ENCODE measurements around the gene IL22RA1. TPM values are rescaled to one million over a fixed set of nuclear protein-coding genes. Genes with fewer than 3 reads are reported as not detected.

The IL22RA1 gene
- total and polyA plus RNA-seq, 7 experiments from 2014 or later: not detected

DNA sequence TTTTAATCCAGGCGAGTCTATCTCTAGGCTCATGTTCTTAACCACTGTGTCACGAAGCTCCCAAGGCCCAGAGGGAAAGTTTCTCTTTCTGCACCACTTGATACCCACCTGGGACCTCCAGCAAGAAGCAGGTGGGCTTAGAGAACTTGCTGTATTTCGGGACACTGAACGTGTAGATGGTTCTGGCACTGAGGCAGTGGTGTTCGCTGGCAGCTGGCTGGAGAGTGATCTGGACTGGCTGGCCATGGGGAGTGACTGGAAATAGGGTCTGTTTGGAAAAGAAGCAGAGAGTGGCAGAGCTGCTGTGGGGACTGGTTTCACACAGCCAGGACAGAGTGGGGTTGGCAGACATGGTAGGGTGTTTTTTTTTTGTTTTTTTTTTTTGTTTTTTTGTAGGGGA is 16.4 kb upstream of the IL22RA1 start:
- no peaks in the 10 kb centered on the region for H3K27me3 ChIP-seq (ENCODE audit: control insufficient read depth in 2 of 2, insufficient read depth in 2 of 2, low read length in 2 of 2)
- peaks cover 0 to 7% (median 4%) of the 10 kb centered on the region in 7 donors for H3K4me1 Mint-ChIP-seq
- no peak overlapping the region for H3K4me3 ChIP-seq (ENCODE audit: low read length)
- H3K27me3 Mint-ChIP-seq: no peaks in the 10 kb centered on the region
- peaks cover 0 to 2% (median 0%) of the 10 kb centered on the region in 11 donors for H3K9me3 Mint-ChIP-seq
- H3K27ac ChIP-seq (ENCODE audit: low read depth, low read length): no peak overlapping the region
- ChIA-PET CTCF (interaction anchor here (2.4 kb wide), 1 partner anchor 9 kb away, joined by 12 read pairs; no protein-coding TSS in a partner anchor), POLR2A (interaction anchor here (0.5 kb wide), 1 partner anchor 176 kb away, joined by 4 read pairs; no protein-coding TSS in a partner anchor)
- H3K36me3 ChIP-seq (ENCODE audit: control insufficient read depth in 2 of 3, insufficient read depth in 3 of 3, low read length in 3 of 3): no peaks in the 10 kb centered on the region
- intact Hi-C loops (cut with micrococcal nuclease): no loop called here
- no peak for DNase-seq
- H3K27ac Mint-ChIP-seq: no peak overlapping the region
- no peaks in the 10 kb centered on the region for H3K4me1 ChIP-seq (ENCODE audit: control insufficient read depth in 2 of 2, insufficient read depth in 2 of 2, low read length in 2 of 2)
- no peaks in the 10 kb centered on the region for H3K9me3 ChIP-seq (ENCODE audit: control insufficient read depth in 2 of 3, low read length in 3 of 3)
- peaks cover 0 to 3% (median 0%) of the 10 kb centered on the region in 5 donors for H3K36me3 Mint-ChIP-seq
- H3K4me3 Mint-ChIP-seq: no peak overlapping the region
- ATAC-seq: no peak

GRCh38 chr1:24157918-24158481 is 15.1 kb upstream of the IL22RA1 start:
- DNase-seq: no peak
- no peaks in the 10 kb centered on the region for H3K4me1 ChIP-seq (ENCODE audit: control insufficient read depth in 2 of 2, insufficient read depth in 2 of 2, low read length in 2 of 2)
- no peak for ATAC-seq
- no peak overlapping the region for H3K4me3 Mint-ChIP-seq
- no peaks in the 10 kb centered on the region for H3K36me3 ChIP-seq (ENCODE audit: control insufficient read depth in 2 of 3, insufficient read depth in 3 of 3, low read length in 3 of 3)
- CTCF ChIA-PET: interaction anchor here (2.4 kb wide), 1 partner anchor 8 kb away, joined by 12 read pairs; no protein-coding TSS in a partner anchor
- peaks cover 0 to 10% (median 3%) of the 10 kb centered on the region in 5 donors for H3K27me3 Mint-ChIP-seq
- no peak overlapping the region for H3K27ac Mint-ChIP-seq
- no peaks in the 10 kb centered on the region for H3K27me3 ChIP-seq (ENCODE audit: control insufficient read depth in 2 of 2, insufficient read depth in 2 of 2, low read length in 2 of 2)
- intact Hi-C loops (cut with micrococcal nuclease): no loop called here
- POLR2A ChIA-PET: no interaction called here
- H3K4me3 ChIP-seq (ENCODE audit: low read length): no peak overlapping the region
- peaks cover 0 to 3% (median 0%) of the 10 kb centered on the region in 5 donors for H3K36me3 Mint-ChIP-seq
- H3K27ac ChIP-seq (ENCODE audit: low read depth, low read length): no peak overlapping the region
- no peaks in the 10 kb centered on the region for H3K9me3 ChIP-seq (ENCODE audit: control insufficient read depth in 2 of 3, low read length in 3 of 3)
- H3K9me3 Mint-ChIP-seq: peaks cover 0 to 2% (median 0%) of the 10 kb centered on the region in 11 donors
- peaks cover 0 to 7% (median 4%) of the 10 kb centered on the region in 7 donors for H3K4me1 Mint-ChIP-seq

DNA sequence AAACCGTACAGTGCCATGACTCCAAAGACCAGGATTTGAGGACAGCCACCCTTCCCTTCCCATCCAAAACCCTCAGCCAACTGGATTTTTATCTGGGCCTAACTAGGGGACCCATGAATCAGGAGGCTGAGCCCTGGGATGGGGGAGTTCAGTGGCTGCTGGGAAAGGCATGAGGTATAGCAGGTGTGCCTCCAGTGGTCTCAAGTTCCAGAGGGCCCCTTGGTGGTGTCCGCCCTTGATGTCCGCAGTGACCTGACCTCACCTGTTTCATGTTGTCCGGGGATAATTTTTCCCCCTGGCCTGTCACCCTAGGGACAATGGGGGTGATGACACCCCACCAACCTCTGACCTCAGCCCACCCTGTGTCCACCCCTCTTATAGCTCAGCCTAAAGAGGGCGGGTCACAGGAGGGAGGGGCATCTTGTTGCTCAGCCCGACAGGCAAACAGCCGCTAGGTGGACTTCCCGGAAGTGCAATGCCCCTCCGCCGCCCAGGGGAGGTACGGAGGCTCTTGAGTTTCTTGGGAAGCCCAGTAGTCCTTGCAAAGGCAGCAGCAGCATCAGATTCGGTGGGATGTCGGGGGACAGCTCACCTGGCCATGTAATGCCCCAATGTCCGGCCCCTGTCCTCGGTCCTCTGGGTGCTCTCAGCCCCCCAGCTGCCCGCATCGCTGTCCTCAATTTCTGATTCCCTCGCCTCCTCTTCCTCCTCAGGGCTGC is 13.8 kb upstream of the IL22RA1 start:
- H3K27ac ChIP-seq (ENCODE audit: low read depth, low read length): no peak overlapping the region
- H3K9me3 ChIP-seq (ENCODE audit: control insufficient read depth in 2 of 3, low read length in 3 of 3): no peaks in the 10 kb centered on the region
- H3K9me3 Mint-ChIP-seq: peaks cover 0 to 2% (median 0%) of the 10 kb centered on the region in 11 donors
- no peaks in the 10 kb centered on the region for H3K4me1 ChIP-seq (ENCODE audit: control insufficient read depth in 2 of 2, insufficient read depth in 2 of 2, low read length in 2 of 2)
- no peak overlapping the region for H3K4me3 Mint-ChIP-seq
- POLR2A ChIA-PET: no interaction called here
- ATAC-seq (no peak), DNase-seq (no peak)
- H3K36me3 Mint-ChIP-seq: peaks cover 0 to 3% (median 0%) of the 10 kb centered on the region in 5 donors
- no peaks in the 10 kb centered on the region for H3K27me3 ChIP-seq (ENCODE audit: control insufficient read depth in 2 of 2, insufficient read depth in 2 of 2, low read length in 2 of 2)
- peaks cover 0 to 1% (median 0%) of the 10 kb centered on the region in 7 donors for H3K4me1 Mint-ChIP-seq
- no peak overlapping the region for H3K4me3 ChIP-seq (ENCODE audit: low read length)
- CTCF ChIA-PET: no interaction called here
- no peaks in the 10 kb centered on the region for H3K36me3 ChIP-seq (ENCODE audit: control insufficient read depth in 2 of 3, insufficient read depth in 3 of 3, low read length in 3 of 3)
- no peak overlapping the region for H3K27ac Mint-ChIP-seq
- peaks cover 2 to 23% (median 14%) of the 10 kb centered on the region in 5 donors for H3K27me3 Mint-ChIP-seq
- intact Hi-C loops (cut with micrococcal nuclease): no loop called here

DNA sequence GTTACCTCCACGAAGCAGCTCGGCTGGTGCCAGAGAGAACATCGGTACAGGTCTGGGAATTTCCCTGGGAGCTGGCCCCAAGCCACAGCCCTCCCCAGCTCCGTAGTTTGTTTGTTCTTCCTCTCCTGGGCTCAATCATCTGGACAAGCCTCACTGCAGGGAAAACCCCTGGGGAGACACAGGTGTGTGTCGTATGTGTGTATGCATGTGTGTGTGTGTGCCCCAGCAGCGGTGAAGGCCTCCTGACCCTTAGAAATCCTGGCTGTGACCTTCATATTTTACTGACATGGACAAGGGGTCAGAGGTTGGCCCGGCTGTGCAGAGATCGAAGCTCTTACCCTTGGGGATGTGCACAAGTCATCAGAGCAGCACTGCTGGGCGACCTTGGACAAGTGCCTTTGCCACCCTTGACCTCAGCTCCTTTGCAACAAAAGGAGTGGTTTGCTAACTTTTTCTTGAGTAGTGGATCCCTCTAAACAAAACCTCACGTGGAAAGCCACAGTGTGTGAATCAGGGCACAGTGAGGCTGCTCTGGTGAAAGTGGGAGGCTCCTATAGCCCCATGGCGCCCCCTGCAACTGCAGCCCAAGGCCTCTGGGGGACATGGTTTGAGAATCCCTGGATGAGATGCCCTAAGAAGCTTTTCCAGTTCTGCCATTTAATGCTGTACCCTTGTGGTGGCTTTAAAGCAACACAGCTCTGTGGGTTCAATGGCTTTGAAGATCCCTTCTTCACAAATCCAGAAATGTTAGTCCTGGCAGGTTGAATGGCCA is 12.3 kb upstream of the IL22RA1 start:
- H3K36me3 Mint-ChIP-seq: peaks cover 0 to 3% (median 0%) of the 10 kb centered on the region in 5 donors
- DNase-seq (no peak), ATAC-seq (no peak)
- CTCF ChIA-PET: no interaction called here
- peaks cover 10 to 17% (median 13%) of the 10 kb centered on the region in 7 donors for H3K4me1 Mint-ChIP-seq
- H3K4me3 Mint-ChIP-seq: no peak overlapping the region
- POLR2A ChIA-PET: no interaction called here
- peaks cover 17 to 30% (median 29%) of the 10 kb centered on the region in 5 donors for H3K27me3 Mint-ChIP-seq
- Histone ChIP-seq H3K4me3 (ENCODE audit: low read length) (no peak overlapping the region), H3K36me3 (ENCODE audit: control insufficient read depth in 2 of 3, insufficient read depth in 3 of 3, low read length in 3 of 3) (no peaks in the 10 kb centered on the region), H3K9me3 (ENCODE audit: control insufficient read depth in 2 of 3, low read length in 3 of 3) (no peaks in the 10 kb centered on the region), H3K4me1 (ENCODE audit: control insufficient read depth in 2 of 2, insufficient read depth in 2 of 2, low read length in 2 of 2) (peaks cover 4 to 8% of the 10 kb centered on the region in 2 donors), H3K27ac (ENCODE audit: low read depth, low read length) (no peak overlapping the region), H3K27me3 (ENCODE audit: control insufficient read depth in 2 of 2, insufficient read depth in 2 of 2, low read length in 2 of 2) (no peaks in the 10 kb centered on the region)
- peaks cover 0 to 2% (median 0%) of the 10 kb centered on the region in 11 donors for H3K9me3 Mint-ChIP-seq
- intact Hi-C loops (cut with micrococcal nuclease): no loop called here
- H3K27ac Mint-ChIP-seq: no peak overlapping the region

GRCh38 chr1:24154215-24154614 is 11.3 kb upstream of the IL22RA1 start:
- peaks cover 4 to 10% of the 10 kb centered on the region in 2 donors for H3K4me1 ChIP-seq (ENCODE audit: control insufficient read depth in 2 of 2, insufficient read depth in 2 of 2, low read length in 2 of 2)
- no peak for ATAC-seq
- Mint-ChIP-seq H3K4me3 (no peak overlapping the region), H3K4me1 (peaks cover 10 to 18% (median 14%) of the 10 kb centered on the region in 7 donors), H3K36me3 (peaks cover 0 to 3% (median 0%) of the 10 kb centered on the region in 5 donors), H3K9me3 (no peaks in the 10 kb centered on the region), H3K27me3 (peaks cover 23 to 36% (median 30%) of the 10 kb centered on the region in 5 donors), H3K27ac (no peak overlapping the region)
- intact Hi-C loops (cut with micrococcal nuclease): loop anchor here (5.0 kb wide), 2 partner anchors 33 to 172 kb away; partner anchors contain the start of genes IFNLR1 (in 2 of the 2) and SRSF10 (in 1 of the 2)
- no peaks in the 10 kb centered on the region for H3K36me3 ChIP-seq (ENCODE audit: control insufficient read depth in 2 of 3, insufficient read depth in 3 of 3, low read length in 3 of 3)
- H3K27me3 ChIP-seq (ENCODE audit: control insufficient read depth in 2 of 2, insufficient read depth in 2 of 2, low read length in 2 of 2): no peaks in the 10 kb centered on the region
- ChIA-PET CTCF (interaction anchor here (0.6 kb wide), 1 partner anchor 484 kb away, joined by 3 read pairs; no protein-coding TSS in a partner anchor), POLR2A (no interaction called here)
- H3K27ac ChIP-seq (ENCODE audit: low read depth, low read length): no peak overlapping the region
- DNase-seq: no peak
- H3K4me3 ChIP-seq (ENCODE audit: low read length): no peak overlapping the region
- no peaks in the 10 kb centered on the region for H3K9me3 ChIP-seq (ENCODE audit: control insufficient read depth in 2 of 3, low read length in 3 of 3)

DNA sequence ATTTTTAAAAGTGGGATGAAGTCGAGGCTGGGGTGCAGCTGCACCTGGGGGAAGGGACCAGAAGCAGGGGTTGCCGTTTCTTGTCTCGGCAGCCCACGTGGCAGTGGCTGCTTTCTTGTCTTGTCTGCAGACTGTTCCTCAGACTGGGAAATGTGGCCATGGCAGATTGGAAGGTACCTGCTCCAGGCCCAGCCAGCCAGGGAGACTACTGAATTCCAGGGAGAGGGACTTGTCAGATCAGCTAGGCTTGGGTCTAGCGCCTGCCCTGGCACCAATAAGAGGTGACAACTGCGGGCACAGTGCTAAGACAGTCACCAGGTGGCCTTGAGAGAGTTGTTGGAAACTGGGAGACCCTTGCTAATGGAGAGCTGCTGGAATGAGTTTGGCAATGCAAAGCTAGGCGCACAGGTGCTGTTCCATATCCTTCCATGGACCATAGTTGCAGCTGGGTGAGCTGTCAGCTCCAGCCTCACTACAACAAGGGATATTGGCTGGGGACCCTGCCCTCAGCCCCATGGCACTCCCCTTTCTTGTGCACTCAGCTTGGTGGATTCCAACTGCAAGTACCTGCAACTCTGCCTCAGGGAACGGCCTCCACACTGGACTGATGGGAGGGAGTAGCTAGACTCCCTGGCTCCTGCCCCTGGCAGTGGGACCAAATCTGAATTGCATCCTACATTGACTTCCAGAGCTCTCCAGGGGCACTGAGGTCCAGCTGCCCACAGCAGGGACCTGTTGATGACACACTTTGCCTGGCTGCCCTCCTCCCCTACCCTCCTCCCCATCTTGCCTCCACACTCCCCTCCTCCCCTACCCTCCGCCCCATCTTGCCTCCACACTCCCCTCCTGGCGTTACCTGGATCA is 9.9 kb upstream of the IL22RA1 start:
- Mint-ChIP-seq H3K9me3 (no peaks in the 10 kb centered on the region), H3K4me1 (peaks cover 10 to 18% (median 14%) of the 10 kb centered on the region in 7 donors), H3K4me3 (no peak overlapping the region), H3K36me3 (peaks cover 0 to 3% (median 0%) of the 10 kb centered on the region in 5 donors), H3K27me3 (peaks cover 23 to 44% (median 36%) of the 10 kb centered on the region in 5 donors), H3K27ac (no peak overlapping the region)
- peaks cover 4 to 10% of the 10 kb centered on the region in 2 donors for H3K4me1 ChIP-seq (ENCODE audit: control insufficient read depth in 2 of 2, insufficient read depth in 2 of 2, low read length in 2 of 2)
- no peaks in the 10 kb centered on the region for H3K27me3 ChIP-seq (ENCODE audit: control insufficient read depth in 2 of 2, insufficient read depth in 2 of 2, low read length in 2 of 2)
- ATAC-seq: no peak
- intact Hi-C loops (cut with micrococcal nuclease): loop anchor here (5.0 kb wide), 2 partner anchors 34 to 171 kb away; partner anchors contain the start of genes IFNLR1 (in 2 of the 2) and SRSF10 (in 1 of the 2)
- ChIA-PET CTCF (interaction anchor here (1.3 kb wide), 1 partner anchor 238 kb away, joined by 5 read pairs; no protein-coding TSS in a partner anchor), POLR2A (no interaction called here)
- H3K27ac ChIP-seq (ENCODE audit: low read depth, low read length): no peak overlapping the region
- no peak for DNase-seq
- H3K36me3 ChIP-seq (ENCODE audit: control insufficient read depth in 2 of 3, insufficient read depth in 3 of 3, low read length in 3 of 3): no peaks in the 10 kb centered on the region
- no peak overlapping the region for H3K4me3 ChIP-seq (ENCODE audit: low read length)
- H3K9me3 ChIP-seq (ENCODE audit: control insufficient read depth in 2 of 3, low read length in 3 of 3): no peaks in the 10 kb centered on the region

Data from naive thymus-derived CD4-positive, alpha-beta T cell (primary cell).